Panc1 (cell line): ENCODE measurements around the gene TREML1. TPM values are rescaled to one million over a fixed set of nuclear protein-coding genes. Genes with fewer than 3 reads are reported as not detected.

Experiments
- ATAC-seq: fragments of 200-7000 bp; cut with Tn5 transposase; 2 replicates; pipeline ENCODE4 v1.9.1; 2020; ENCODE audit warnings: mild to moderate bottlenecking, moderate library complexity
- BruUV-seq: library from RNA; stranded (reverse); fragments of 400-500 nt; replicated peaks from 2 replicates; lab custom pipeline; 2021; lab: Mats Ljungman, UMichigan
- CTCF ChIA-PET: fragments of 300-600 bp; sonication (Branson Sonifier 250); formaldehyde crosslinking; loops from one replicate; lab custom pipeline; 2022; ENCODE audit warnings: antibody characterized with exemption; lab: Charles Lee
- POLR2A ChIA-PET: fragments of 300-600 bp; sonication (Branson Sonifier 250); formaldehyde crosslinking; loops from one replicate; lab custom pipeline; 2022; ENCODE audit warnings: antibody characterized with exemption; lab: Charles Lee
- DNase-seq: peaks from one replicate; pipeline ENCODE4 v3.0.0-alpha.2; 2010; ENCODE audit warnings: low read depth, low spot score
- H3K27ac ChIP-seq: 2 replicates; pipeline ENCODE4 v1.5.1; 2011; ENCODE audit warnings: mild to moderate bottlenecking, low read length, inconsistent platforms
- H3K27me3 ChIP-seq: fragments of 200-500 bp; sonication (Bioruptor generic); 2 replicates; pipeline ENCODE4 v1.6.0; 2014; ENCODE audit warnings: low read length, inconsistent platforms; ENCODE audit not compliant: control insufficient read depth, insufficient read depth
- H3K36me3 ChIP-seq: fragments of 200-500 bp; sonication (Bioruptor generic); 2 replicates; pipeline ENCODE4 v1.5.1; 2014; ENCODE audit warnings: inconsistent platforms, mild to moderate bottlenecking, low read length, moderate library complexity; ENCODE audit not compliant: control insufficient read depth, insufficient read depth
- H3K4me1 ChIP-seq: 2 replicates; pipeline ENCODE4 v1.5.1; 2011; ENCODE audit warnings: inconsistent platforms, mild to moderate bottlenecking, low read length, moderate library complexity; ENCODE audit not compliant: control insufficient read depth, insufficient read depth
- H3K4me3 ChIP-seq, 2 experiments: 2 replicates each; pipeline ENCODE4 v1.5.1; 2011 to 2012; ENCODE audit warnings: low read depth in 2 of 2, low read length in 2 of 2, mild to moderate bottlenecking in 2 of 2, inconsistent platforms in 1 of 2, moderate library complexity in 1 of 2
- H3K9me3 ChIP-seq: fragments of 200-500 bp; sonication (Bioruptor generic); 2 replicates; pipeline ENCODE4 v1.5.1; 2014; ENCODE audit warnings: low read depth, mild to moderate bottlenecking, inconsistent platforms, low read length, moderate library complexity; ENCODE audit not compliant: control insufficient read depth, insufficient read depth
- CTCF ChIP-seq: fragments of 450-650 bp; IDR thresholded peaks from 2 replicates; pipeline ENCODE4 v1.5.1; 2017; ENCODE audit warnings: mild to moderate bottlenecking
- POLR2AphosphoS5 ChIP-seq: IDR thresholded peaks from 2 replicates; pipeline ENCODE4 v1.6.1; 2012; ENCODE audit warnings: mild to moderate bottlenecking, low read depth, low read length, moderate library complexity
- REST ChIP-seq, 2 experiments: IDR thresholded peaks; 2 replicates each; pipeline ENCODE4 v1.6.1; 2011 to 2012; ENCODE audit warnings: low read depth in 2 of 2, control low read depth in 1 of 2, low read length in 1 of 2, mild to moderate bottlenecking in 1 of 2, moderate library complexity in 1 of 2; ENCODE audit not compliant: insufficient read depth in 1 of 2
- SIN3A ChIP-seq: IDR thresholded peaks from 2 replicates; pipeline ENCODE4 v1.6.1; 2012; ENCODE audit warnings: low read depth, mild to moderate bottlenecking, low read length, moderate library complexity, borderline replicate concordance; ENCODE audit not compliant: insufficient read depth
- TCF7L2 ChIP-seq: IDR thresholded peaks from 2 replicates; pipeline ENCODE4 v1.6.1; 2011; ENCODE audit warnings: mild to moderate bottlenecking, low read depth, low read length, inconsistent platforms
- in situ Hi-C: cut with HindIII; loops from 2 replicates; pipeline ENCODE4 v1.10.0; 2016; ENCODE audit warnings: low sequenced_read_pairs, low pct_unique_long_range_greater_than_20kb
- intact Hi-C: fragments of 100-400 bp; cut with micrococcal nuclease; formaldehyde crosslinking; loops from one replicate; pipeline ENCODE4 v1.10.0; 2022; ENCODE audit not compliant: unreplicated experiment
- total RNA-seq: library from RNA; stranded (reverse); gene quantifications from one replicate; pipeline ENCODE4 v1.2.1, GENCODE V29; 2021; ENCODE audit not compliant: unreplicated experiment

Gene TREML1
- total RNA-seq, 1 experiment from 2014 or later: not detected

GRCh38 chr6:41181566-41181965 lies 27.4 kb upstream of the TREML1 start:
- no TSS peak for BruUV-seq
- DNase-seq: no peak
- in situ Hi-C loops (no loop called here), intact Hi-C loops (loop anchor here (10.0 kb wide), 1 partner anchor 87 kb away; no protein-coding TSS in a partner anchor)
- no peak for ATAC-seq
- ChIA-PET CTCF (interaction anchor here (1.3 to 1.5 kb wide), 2 partner anchors 10 to 89 kb away, joined by 5 read pairs; no protein-coding TSS in a partner anchor), POLR2A (no interaction called here)
- H3K36me3 ChIP-seq: no peaks in the 10 kb centered on the region; the same call in 1 of the 2 replicates
- no peak for TF ChIP-seq POLR2AphosphoS5
- no peak for TF ChIP-seq CTCF
- no peak for TF ChIP-seq REST (IDR thresholded peaks at IDR 0.05; ENCODE audit: insufficient read depth in 1 of 2, low read depth in 2 of 2, low read length in 1 of 2)
- no peak for TF ChIP-seq SIN3A
- TF ChIP-seq TCF7L2: no peak
- H3K27ac ChIP-seq: no peak overlapping the region
- no peaks in the 10 kb centered on the region for H3K4me1 ChIP-seq
- H3K4me3 ChIP-seq: no peak overlapping the region
- peaks cover 5% of the 10 kb centered on the region; the same call in 1 of the 2 replicates for H3K27me3 ChIP-seq
- no peaks in the 10 kb centered on the region for H3K9me3 ChIP-seq

GRCh38 chr6:41179163-41179562 lies 25.0 kb upstream of the TREML1 start:
- DNase-seq: no peak
- Histone ChIP-seq H3K4me1 (no peaks in the 10 kb centered on the region), H3K27ac (no peak overlapping the region), H3K9me3 (no peaks in the 10 kb centered on the region), H3K4me3 (no peak overlapping the region), H3K36me3 (no peaks in the 10 kb centered on the region; the same call in 1 of the 2 replicates), H3K27me3 (peaks cover 11% of the 10 kb centered on the region; the same call in 1 of the 2 replicates)
- no TSS peak for BruUV-seq
- intact Hi-C loops: no loop called here
- ATAC-seq: no peak
- CTCF ChIA-PET: no interaction called here
- in situ Hi-C loops: no loop called here
- no peak for TF ChIP-seq CTCF
- TF ChIP-seq REST (IDR thresholded peaks at IDR 0.05; ENCODE audit: insufficient read depth in 1 of 2, low read depth in 2 of 2, low read length in 1 of 2): no peak
- TF ChIP-seq SIN3A: no peak
- no peak for TF ChIP-seq POLR2AphosphoS5
- no peak for TF ChIP-seq TCF7L2
- POLR2A ChIA-PET: no interaction called here
